Osteocyte (in vitro differentiated cells): ENCODE data around the gene UHMK1. TPM values are rescaled to one million over a fixed set of nuclear protein-coding genes. Genes with fewer than 3 reads are reported as not detected.

Experiments
- DNase-seq: peaks from one replicate; pipeline ENCODE4 v3.0.0; 2021; ENCODE audit warnings: mixed read lengths; ENCODE audit not compliant: unreplicated experiment; ENCODE audit errors: extremely low spot score
- H3K27ac Mint-ChIP-seq: one replicate; pipeline ENCODE4 v1.8.0; 2021; ENCODE audit warnings: mild to moderate bottlenecking, mixed read lengths; ENCODE audit not compliant: unreplicated experiment
- H3K27me3 Mint-ChIP-seq: one replicate; pipeline ENCODE4 v1.8.0; 2021; ENCODE audit warnings: mixed read lengths; ENCODE audit not compliant: unreplicated experiment
- H3K36me3 Mint-ChIP-seq: one replicate; pipeline ENCODE4 v1.8.0; 2021; ENCODE audit warnings: mixed read lengths; ENCODE audit not compliant: unreplicated experiment
- H3K4me1 Mint-ChIP-seq: one replicate; pipeline ENCODE4 v1.8.0; 2021; ENCODE audit warnings: mixed read lengths; ENCODE audit not compliant: unreplicated experiment
- H3K4me3 Mint-ChIP-seq: one replicate; pipeline ENCODE4 v1.8.0; 2021; ENCODE audit warnings: mild to moderate bottlenecking, moderate library complexity, mixed read lengths; ENCODE audit not compliant: unreplicated experiment
- H3K9me3 Mint-ChIP-seq: one replicate; pipeline ENCODE4 v1.8.0; 2021; ENCODE audit warnings: mixed read lengths; ENCODE audit not compliant: unreplicated experiment
- CTCF ChIP-seq: fragments of 200-600 bp; sonication (generic); IDR thresholded peaks from 2 replicates; pipeline ENCODE4 v1.5.0; 2021; ENCODE audit warnings: antibody characterized with exemption, mild to moderate bottlenecking, moderate library complexity
- total RNA-seq: library from RNA; stranded (reverse); gene quantifications from 2 replicates; pipeline ENCODE4 v1.2.1, GENCODE V29; 2021

Gene UHMK1
- total RNA-seq, 1 donor from 2014 or later: 29.3 TPM

- Mint-ChIP-seq H3K27ac (no peak overlapping the region), H3K9me3 (no peaks in the 10 kb centered on the region), H3K4me1 (peaks cover 6% of the 10 kb centered on the region), H3K36me3 (peaks cover 21% of the 10 kb centered on the region), H3K27me3 (no peaks in the 10 kb centered on the region), H3K4me3 (no peak overlapping the region)
- no peak for DNase-seq
- TF ChIP-seq CTCF: no peak
Measured at GRCh38 chr1:162578936-162579335, 81.3 kb downstream of the UHMK1 start.

Other genes starting within 250 kb of the UHMK1 start
- gene SPATA46, start 121.0 kb upstream of the UHMK1 start, total RNA-seq: not detected in 2 replicates
- 2.7 and 3.2 TPM in 2 replicates for gene C1orf226, start 116.1 kb upstream of the UHMK1 start, total RNA-seq
- gene SH2D1B, start 85.7 kb upstream of the UHMK1 start, total RNA-seq: not detected in 2 replicates
- gene UAP1, start 63.9 kb downstream of the UHMK1 start, total RNA-seq: 30.7 and 31.6 TPM in 2 replicates
- gene DDR2, start 134.6 kb downstream of the UHMK1 start, total RNA-seq: 173 and 185 TPM in 2 replicates